Activated T-cell treated with anti-CD3 and anti-CD28 coated beads, Interleukin-2, amount 50 U/mL, for 72 hours (primary cell): Measurements from ENCODE around the gene ZFP57. TPM values are rescaled to one million over a fixed set of nuclear protein-coding genes. Genes with fewer than 3 reads are reported as not detected.
"Not testable (repeated sequence)": the region's sequence is repeated elsewhere in the genome, so short reads cannot be mapped to it uniquely, and the experiment has no call there.

ENCODE experiments used
- ATAC-seq, 2 donors: fragments of 150-1000 bp; cut with Tn5 transposase; replicated peaks in 1 of 2; 2 replicates each; pipeline ENCODE4 v1.10.0; 2021; ENCODE audit warnings: moderate library complexity in 2 of 2, mild to moderate bottlenecking in 1 of 2
- DNase-seq, 2 donors: peaks; one replicate each; pipeline ENCODE4 v3.0.0; 2021 to 2022; ENCODE audit warnings: mixed read lengths in 1 of 2
- H3K27ac Mint-ChIP-seq: one replicate; pipeline ENCODE4 v1.8.0; 2022; ENCODE audit warnings: mild to moderate bottlenecking, moderate library complexity, mixed read lengths
- H3K27me3 Mint-ChIP-seq: one replicate; pipeline ENCODE4 v1.8.0; 2022; ENCODE audit warnings: low read depth, mixed read lengths
- H3K36me3 Mint-ChIP-seq, 2 donors: one replicate each; pipeline ENCODE4 v1.8.0; 2022; ENCODE audit warnings: mixed read lengths in 2 of 2, mild to moderate bottlenecking in 1 of 2; ENCODE audit not compliant: insufficient read depth in 2 of 2
- H3K4me1 Mint-ChIP-seq: one replicate; pipeline ENCODE4 v1.8.0; 2022; ENCODE audit warnings: low read depth, mixed read lengths
- H3K4me3 Mint-ChIP-seq, 2 donors: one replicate each; pipeline ENCODE4 v1.8.0; 2022; ENCODE audit warnings: mild to moderate bottlenecking in 2 of 2, mixed read lengths in 2 of 2, moderate library complexity in 2 of 2
- H3K9me3 Mint-ChIP-seq, 2 donors: one replicate each; pipeline ENCODE4 v1.8.0; 2022; ENCODE audit warnings: mixed read lengths in 2 of 2
- total RNA-seq, 2 donors: library from RNA; stranded (reverse); gene quantifications; one replicate each; pipeline ENCODE4 v1.2.3, GENCODE V29; 2022

ZFP57 gene
- total RNA-seq, 2 donors from 2014 or later, result 6.3 TPM; not detected in 1

DNA sequence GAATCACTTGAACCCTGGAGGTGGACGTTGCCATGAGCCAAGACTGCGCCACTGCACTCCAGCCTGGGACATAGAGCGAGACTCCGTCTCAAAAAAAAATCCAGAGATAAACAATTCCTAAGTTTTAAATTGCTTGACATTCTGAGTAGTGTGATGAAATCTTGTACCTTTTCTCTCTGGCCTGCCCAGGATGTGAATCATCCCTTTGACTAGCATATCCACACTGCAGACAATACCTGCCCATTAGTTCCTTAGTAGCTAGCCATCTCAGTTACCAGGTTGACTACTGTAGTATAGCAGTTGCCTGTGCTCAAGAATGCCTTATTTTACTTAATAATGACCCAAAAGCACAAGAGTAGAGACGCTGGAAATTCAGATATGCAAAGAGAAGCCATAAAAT is 2.8 kb downstream of the ZFP57 start:
- DNase-seq, result no peak
- peaks cover 24% of the 10 kb centered on the region for H3K4me1 Mint-ChIP-seq
- peak; percentile 46 to 67 for ATAC-seq
- peaks cover 7% of the 10 kb centered on the region for H3K27me3 Mint-ChIP-seq
- H3K9me3 Mint-ChIP-seq, result no peaks in the 10 kb centered on the region
- no peak overlapping the region for H3K27ac Mint-ChIP-seq
- no peak overlapping the region for H3K4me3 Mint-ChIP-seq
- H3K36me3 Mint-ChIP-seq, result no peaks in the 10 kb centered on the region

- H3K27ac Mint-ChIP-seq, result no peak overlapping the region
- H3K4me3 Mint-ChIP-seq, result no peak overlapping the region
- H3K36me3 Mint-ChIP-seq, result no peaks in the 10 kb centered on the region
These were observed 3.9 kb downstream of the ZFP57 start for GRCh38 chr6:29676981-29677601.

GRCh38 chr6:29675561-29675960 is 5.4 kb downstream of the ZFP57 start:
- Mint-ChIP-seq H3K4me1 (peaks cover 24% of the 10 kb centered on the region), H3K4me3 (no peak overlapping the region), H3K36me3 (no peaks in the 10 kb centered on the region), H3K27ac (no peak overlapping the region), H3K9me3 (no peaks in the 10 kb centered on the region), H3K27me3 (peaks cover 19% of the 10 kb centered on the region)
- no peak for DNase-seq
- ATAC-seq, result no peak

More at GRCh38 chr6:29676981-29677601, 3.9 kb downstream of the ZFP57 start:
- DNase-seq (no peak), ATAC-seq (peak in 1 of 2 donors; percentile 32)
- no peaks in the 10 kb centered on the region for H3K9me3 Mint-ChIP-seq
- peaks cover 24% of the 10 kb centered on the region for H3K4me1 Mint-ChIP-seq
- peaks cover 7% of the 10 kb centered on the region for H3K27me3 Mint-ChIP-seq

DNA sequence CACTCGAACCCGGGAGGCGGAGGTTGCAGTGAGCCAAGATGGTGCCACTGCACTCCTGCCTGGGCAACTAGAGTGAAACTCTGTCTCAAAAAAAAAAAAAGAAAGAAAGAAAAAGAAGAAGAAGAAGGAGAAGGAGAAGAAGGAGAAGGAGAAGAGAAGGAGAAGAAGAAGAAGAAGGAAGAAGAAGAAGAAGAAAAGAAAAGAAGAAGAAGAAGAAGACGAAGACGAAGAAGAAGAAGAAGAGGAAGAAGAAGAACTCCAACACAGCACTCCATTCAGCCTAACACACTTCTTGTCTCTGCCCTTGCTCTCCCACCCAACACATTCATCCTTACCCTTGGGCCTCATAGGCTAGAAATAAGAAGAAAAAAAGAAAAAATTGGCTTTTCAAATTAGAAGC is 6.9 kb downstream of the ZFP57 start:
- Mint-ChIP-seq H3K27me3 (peaks cover 15% of the 10 kb centered on the region), H3K36me3 (no peaks in the 10 kb centered on the region), H3K9me3 (no peaks in the 10 kb centered on the region), H3K27ac (no peak overlapping the region), H3K4me1 (peaks cover 18% of the 10 kb centered on the region), H3K4me3 (no peak overlapping the region)
- DNase-seq (no peak), ATAC-seq (no peak)

DNA sequence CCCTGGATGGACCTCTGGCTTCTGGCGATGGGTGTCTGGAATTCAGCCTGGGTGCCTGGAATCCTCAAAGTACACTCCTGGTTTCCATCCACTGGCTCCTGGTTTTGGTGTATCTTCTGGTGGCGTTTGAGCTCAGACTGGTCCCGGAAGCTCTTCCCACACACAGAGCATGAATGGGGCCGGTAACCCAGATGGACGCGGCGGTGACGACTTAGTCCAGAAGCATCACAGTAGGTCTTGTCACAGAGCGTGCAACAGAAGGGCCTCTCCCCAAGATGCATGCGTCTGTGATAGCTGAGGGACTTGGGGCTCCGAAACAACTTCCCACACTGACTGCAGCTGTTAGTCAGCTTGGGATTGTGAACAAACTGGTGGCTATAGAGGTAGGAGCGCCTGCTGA is 7.8 kb downstream of the ZFP57 start:
- no peaks in the 10 kb centered on the region for H3K9me3 Mint-ChIP-seq
- no peak overlapping the region for H3K27ac Mint-ChIP-seq
- H3K36me3 Mint-ChIP-seq, result no peaks in the 10 kb centered on the region
- DNase-seq (no peak), ATAC-seq (no peak)
- peaks cover 17% of the 10 kb centered on the region for H3K27me3 Mint-ChIP-seq
- no peak overlapping the region for H3K4me3 Mint-ChIP-seq
- peaks cover 14% of the 10 kb centered on the region for H3K4me1 Mint-ChIP-seq

DNA sequence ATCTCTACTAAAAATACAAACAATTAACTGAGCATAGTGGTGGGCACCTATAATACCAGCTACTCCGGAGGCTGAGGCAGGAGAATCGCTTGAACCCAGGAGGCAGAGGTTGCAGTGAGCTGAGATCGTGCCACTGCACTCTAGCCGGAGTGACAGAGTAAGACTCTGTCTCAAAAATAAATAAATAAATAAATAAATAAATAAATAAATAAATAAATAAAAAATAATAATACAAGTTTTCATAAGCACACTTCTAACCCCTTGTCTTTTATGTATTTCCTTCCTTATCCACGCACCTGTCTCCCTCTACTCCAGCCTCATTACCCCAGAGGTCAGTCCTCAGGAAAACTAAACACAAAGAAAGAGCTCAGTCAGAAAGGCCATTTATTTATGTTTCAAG is 8.8 kb downstream of the ZFP57 start:
- not testable (repeated sequence) for H3K4me1 Mint-ChIP-seq, H3K36me3 Mint-ChIP-seq, H3K9me3 Mint-ChIP-seq, DNase-seq, ATAC-seq, H3K4me3 Mint-ChIP-seq, H3K27ac Mint-ChIP-seq
- H3K27me3 Mint-ChIP-seq, result peaks cover 23% of the 10 kb centered on the region

DNA sequence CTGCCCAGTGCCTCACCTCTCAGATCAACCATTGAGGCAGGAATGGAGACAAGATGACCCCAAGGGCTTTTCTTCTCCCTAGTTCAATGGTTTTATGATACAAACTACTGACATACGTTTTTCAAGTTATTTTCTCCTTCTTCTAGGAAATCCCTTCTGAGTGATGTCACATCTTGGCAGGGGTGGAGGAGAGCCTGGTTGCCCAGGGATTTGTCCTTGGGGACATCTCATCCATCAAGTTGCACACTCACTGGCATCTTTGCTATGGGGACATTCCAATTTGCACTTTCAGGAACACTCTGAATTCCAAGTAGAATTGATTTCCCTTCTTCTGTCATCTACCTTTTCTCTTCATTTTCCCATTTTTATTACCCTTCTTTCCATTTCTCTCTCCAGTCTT is 9.9 kb downstream of the ZFP57 start:
- DNase-seq (no peak), ATAC-seq (no peak)
- no peaks in the 10 kb centered on the region for H3K9me3 Mint-ChIP-seq
- H3K27me3 Mint-ChIP-seq, result peaks cover 23% of the 10 kb centered on the region
- no peaks in the 10 kb centered on the region for H3K36me3 Mint-ChIP-seq
- no peak overlapping the region for H3K4me3 Mint-ChIP-seq
- no peak overlapping the region for H3K27ac Mint-ChIP-seq
- H3K4me1 Mint-ChIP-seq, result no peaks in the 10 kb centered on the region

- no peaks in the 10 kb centered on the region for H3K4me1 Mint-ChIP-seq
- H3K9me3 Mint-ChIP-seq, result no peaks in the 10 kb centered on the region
- no peaks in the 10 kb centered on the region for H3K36me3 Mint-ChIP-seq
- DNase-seq (no peak), ATAC-seq (no peak)
- no peak overlapping the region for H3K27ac Mint-ChIP-seq
- no peak overlapping the region for H3K4me3 Mint-ChIP-seq
- peaks cover 35% of the 10 kb centered on the region for H3K27me3 Mint-ChIP-seq
These were observed 13.8 kb downstream of the ZFP57 start for GRCh38 chr6:29667158-29667557.

DNA sequence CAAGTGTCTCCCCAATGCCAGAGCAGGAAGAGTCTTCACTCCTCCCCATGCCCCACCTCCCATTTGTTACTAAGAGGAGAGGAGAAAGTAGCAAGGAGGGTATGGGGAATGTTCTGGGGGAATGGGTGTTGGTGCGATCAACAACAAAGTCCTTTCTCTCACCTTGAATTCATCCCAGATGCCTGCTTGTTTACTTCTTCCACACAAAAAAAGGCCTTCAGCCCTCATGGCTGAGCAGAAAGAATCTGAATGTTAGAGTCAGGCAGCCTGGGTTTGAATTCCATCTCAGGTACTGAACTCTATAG is 14.2 kb downstream of the ZFP57 start:
- Mint-ChIP-seq H3K4me3 (no peak overlapping the region), H3K9me3 (no peaks in the 10 kb centered on the region), H3K27ac (no peak overlapping the region), H3K27me3 (peaks cover 39% of the 10 kb centered on the region), H3K36me3 (no peaks in the 10 kb centered on the region), H3K4me1 (no peaks in the 10 kb centered on the region)
- DNase-seq (no peak), ATAC-seq (no peak)

DNA sequence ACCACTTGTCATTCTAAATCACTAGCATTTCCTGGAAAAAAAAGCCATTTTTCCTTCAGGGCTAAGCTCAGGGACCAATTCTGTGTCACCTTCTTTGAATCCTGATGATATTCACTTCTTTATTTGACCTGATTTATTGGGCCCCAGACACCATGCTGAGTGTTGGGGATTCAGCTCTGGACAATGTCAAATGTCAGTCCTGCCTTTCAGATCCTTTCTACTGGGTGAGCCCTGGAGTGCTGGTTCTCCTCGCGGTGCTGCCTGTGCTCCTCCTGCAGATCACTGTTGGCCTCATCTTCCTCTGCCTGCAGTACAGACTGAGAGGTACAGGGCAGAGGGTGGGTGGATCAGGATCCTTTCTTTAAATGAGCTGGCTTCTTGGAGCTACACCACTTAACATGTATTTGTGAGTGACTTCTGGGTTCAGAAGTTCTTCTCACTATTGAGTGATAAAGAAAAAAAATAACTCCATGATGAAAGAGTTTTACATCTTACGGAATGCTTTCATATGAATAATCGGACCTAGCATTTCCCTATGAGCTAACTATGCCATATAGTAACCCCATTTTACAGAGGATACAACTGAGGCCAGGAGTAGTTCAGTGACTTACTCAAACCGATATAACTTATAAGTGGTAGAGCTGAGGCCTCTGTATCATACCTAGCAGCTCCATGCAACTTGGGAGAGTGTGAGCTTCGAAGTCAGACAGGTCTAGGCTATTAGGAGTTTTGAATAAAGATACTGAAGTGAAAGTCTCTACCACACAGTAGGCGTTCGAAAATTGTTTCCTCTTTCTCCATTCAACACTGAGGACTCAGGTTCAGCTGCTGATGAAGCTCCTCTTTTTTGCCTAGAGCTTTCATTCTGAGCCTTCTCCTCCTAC is 14.8 kb downstream of the ZFP57 start:
- Mint-ChIP-seq H3K36me3 (no peaks in the 10 kb centered on the region), H3K27ac (no peak overlapping the region), H3K4me3 (no peak overlapping the region), H3K9me3 (no peaks in the 10 kb centered on the region), H3K4me1 (no peaks in the 10 kb centered on the region), H3K27me3 (peaks cover 39% of the 10 kb centered on the region)
- no peak for ATAC-seq
- DNase-seq, result no peak

DNA sequence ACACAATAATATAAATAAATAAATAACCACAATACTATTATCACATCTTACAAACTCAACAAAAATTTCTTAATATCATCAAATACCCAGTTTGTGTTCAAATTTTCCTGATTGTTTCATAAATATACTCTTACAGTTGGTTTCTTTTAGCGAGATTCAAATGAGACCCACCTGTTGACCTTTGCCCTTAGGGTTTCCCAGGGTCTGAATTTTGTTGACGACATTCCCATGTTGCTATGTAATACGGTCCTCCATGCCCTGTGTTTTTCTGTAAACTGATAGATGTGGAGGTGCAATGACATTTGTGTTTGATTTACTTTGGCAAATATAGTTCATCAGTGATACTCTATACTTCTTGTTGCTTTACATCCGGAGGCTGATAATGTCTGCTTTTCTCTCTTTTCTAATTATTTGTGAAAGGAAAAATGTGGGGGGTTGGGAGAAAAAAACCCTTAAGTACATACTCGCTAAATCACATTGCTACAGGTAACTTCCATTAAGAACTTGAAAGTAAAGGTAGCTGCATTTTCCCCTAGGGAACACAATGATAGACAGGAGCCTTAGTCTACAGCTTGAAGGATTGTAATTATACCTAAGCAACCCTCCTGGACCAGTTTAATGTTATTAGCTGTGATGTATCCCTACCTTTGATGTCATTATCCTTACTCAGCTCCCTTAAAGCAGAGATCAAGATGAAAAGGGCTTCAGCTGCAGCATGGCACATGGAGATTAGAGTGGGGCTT is 17.5 kb downstream of the ZFP57 start:
- no peaks in the 10 kb centered on the region for H3K36me3 Mint-ChIP-seq
- H3K4me1 Mint-ChIP-seq, result no peaks in the 10 kb centered on the region
- DNase-seq (no peak), ATAC-seq (no peak)
- H3K27ac Mint-ChIP-seq, result no peak overlapping the region
- H3K4me3 Mint-ChIP-seq, result no peak overlapping the region
- H3K27me3 Mint-ChIP-seq, result peaks cover 38% of the 10 kb centered on the region
- H3K9me3 Mint-ChIP-seq, result no peaks in the 10 kb centered on the region

- not testable (repeated sequence) for ATAC-seq, H3K27ac Mint-ChIP-seq, H3K9me3 Mint-ChIP-seq, H3K36me3 Mint-ChIP-seq, DNase-seq, H3K4me3 Mint-ChIP-seq, H3K4me1 Mint-ChIP-seq
- H3K27me3 Mint-ChIP-seq, result peaks cover 35% of the 10 kb centered on the region
These were observed 19.3 kb downstream of the ZFP57 start for GRCh38 chr6:29661502-29662141.

DNA sequence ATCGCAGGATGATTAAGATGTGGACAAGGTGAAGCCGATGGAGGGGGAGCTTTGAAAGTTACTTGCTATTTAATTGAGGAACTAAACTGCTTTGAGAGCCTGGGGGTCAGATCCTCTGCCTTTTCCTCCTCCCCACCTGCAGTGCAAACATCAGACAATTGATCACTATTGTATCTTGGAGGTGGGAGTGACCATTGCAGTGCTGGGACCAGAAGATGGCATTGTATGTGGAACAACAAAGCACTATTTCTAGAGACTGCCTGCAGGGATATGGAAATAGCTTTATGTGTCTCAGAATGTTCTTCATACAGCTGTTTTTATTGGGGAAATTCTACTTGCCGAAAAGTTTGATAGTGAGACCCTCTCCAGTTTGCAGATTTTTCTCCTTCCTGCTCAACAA is 19.9 kb downstream of the ZFP57 start:
- ATAC-seq (no peak), DNase-seq (no peak)
- Mint-ChIP-seq H3K9me3 (no peaks in the 10 kb centered on the region), H3K4me1 (peaks cover 4% of the 10 kb centered on the region), H3K4me3 (no peak overlapping the region), H3K36me3 (no peaks in the 10 kb centered on the region), H3K27me3 (peaks cover 41% of the 10 kb centered on the region), H3K27ac (no peak overlapping the region)
